NCI-H345 treated with DMSO at 0.1 percent for 48 hours (cell line): Measurements from ENCODE around the gene IGF2BP1.
"Not testable (repeated sequence)": the region's sequence is repeated elsewhere in the genome, so short reads cannot be mapped to it uniquely, and the experiment has no call there.

Experiments
- DNase-seq: peaks from one replicate; lab custom pipeline; 2025; ENCODE audit not compliant: unreplicated experiment; lab: John Stamatoyannopoulos, UW

The IGF2BP1 gene

DNA sequence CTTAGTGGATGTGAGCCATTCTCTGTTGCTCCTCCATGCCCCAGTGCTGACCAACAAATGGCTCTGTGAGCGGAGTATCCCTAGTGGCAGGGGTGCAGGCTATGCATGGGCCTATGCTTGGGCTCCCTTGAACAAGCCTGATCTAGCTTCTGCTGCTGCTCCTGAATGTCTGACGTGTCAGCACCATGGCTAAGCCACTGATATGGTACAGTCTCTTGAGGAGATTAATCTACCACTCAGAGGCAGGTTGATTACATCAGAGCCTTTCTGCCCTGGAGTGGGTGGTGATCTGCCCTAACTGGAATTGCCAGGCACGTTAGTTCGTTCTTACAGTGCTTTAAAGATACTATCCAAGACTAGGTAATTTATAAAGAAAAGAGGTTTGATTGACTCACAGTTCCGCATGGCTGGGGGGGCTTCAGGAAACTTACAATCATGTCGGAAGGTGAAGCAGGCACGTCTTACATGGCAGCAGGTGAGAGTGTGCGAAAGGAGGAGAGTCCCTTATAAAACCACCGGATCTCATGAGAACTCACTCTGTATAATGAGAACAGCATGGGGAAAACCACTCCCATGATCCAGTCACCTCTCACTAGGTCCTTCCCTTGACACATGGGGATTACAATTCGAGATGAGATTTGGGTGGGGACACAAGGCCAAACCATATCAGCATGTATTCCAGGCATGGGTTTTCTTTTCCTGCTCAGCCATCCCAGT is 93.9 kb downstream of the IGF2BP1 start:
- no peak for DNase-seq

DNA sequence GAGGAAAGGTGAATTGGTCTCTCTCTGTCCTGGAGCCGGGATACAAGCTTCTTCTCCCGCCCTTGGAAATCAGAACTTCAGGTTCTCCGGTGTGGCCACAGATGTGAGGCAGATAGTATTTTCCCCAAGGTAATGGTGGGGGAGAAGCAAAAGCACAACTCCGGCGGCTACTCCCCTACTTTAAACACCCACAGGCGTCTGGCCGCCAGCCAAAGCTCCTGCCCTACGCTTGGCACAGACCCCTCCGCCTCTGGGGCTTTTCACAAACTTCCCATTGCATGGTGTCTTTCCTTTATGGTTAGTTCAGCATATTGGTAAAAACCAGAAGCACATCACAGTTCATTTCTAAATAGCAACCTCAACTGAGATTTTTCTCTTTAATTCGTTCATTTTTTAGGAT is 95.9 kb downstream of the IGF2BP1 start:
- no peak for DNase-seq

DNA sequence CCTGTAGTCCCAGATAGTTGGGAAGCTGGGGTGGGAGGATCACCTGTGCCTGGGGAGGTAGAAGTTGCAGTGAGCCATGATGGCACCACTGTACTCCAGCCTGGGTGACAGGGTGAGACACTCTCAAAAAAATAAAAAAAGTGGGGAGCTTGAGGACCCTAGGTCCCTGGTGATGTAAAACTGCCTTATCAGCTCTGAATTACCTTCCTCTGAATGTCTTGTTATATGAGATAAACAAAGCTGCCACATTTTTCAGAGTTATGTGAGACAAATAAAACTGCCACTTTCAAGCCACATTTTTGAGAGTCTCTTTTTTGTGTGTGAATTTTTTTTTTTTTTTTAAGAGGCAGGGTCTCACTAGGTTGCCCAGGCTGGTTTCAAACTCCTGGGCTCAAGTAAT is 103.4 kb downstream of the IGF2BP1 start:
- no peak for DNase-seq

DNA sequence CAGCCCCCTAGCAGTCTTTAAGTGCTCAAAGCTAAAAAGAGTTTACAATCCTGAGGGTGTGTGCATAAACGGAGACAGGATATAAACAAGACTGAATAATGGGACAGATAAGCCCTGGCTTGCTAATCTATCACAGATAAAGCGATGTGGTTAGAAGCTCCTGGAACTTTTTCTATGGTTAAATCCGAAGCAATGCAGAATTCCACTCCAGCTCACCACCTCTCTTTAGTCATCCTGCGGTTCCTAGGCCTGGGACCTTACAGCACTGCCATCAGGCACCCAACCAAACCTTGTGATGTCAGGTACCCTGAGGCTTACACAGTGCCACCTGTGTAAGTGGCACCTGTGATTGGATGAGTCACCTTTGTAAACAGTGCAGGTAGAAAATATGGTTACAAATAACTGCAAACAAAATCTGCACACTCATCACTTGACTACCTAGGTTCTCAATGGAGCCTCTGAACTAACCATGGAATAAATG is 103.9 kb downstream of the IGF2BP1 start:
- DNase-seq, result no peak

DNA sequence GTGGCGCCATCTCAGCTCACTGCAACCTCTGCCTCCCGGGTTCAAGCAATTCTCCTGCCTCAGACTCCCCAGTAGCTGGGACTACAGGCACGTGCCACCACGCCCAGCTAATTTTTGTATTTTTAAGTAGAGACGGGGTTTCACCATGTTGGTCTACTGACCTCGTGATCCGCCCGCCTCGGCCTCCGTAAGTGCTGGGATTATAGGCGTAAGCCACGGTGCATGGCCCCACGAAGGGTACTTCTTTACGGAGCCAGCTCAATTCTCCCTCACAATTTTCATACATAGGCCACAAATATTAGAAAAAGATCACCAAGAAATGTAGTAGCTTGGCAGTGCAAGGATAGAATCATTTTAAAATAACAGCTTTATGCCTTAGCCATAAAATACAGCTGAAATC is 106.2 kb downstream of the IGF2BP1 start:
- DNase-seq, result not testable (repeated sequence)

DNA sequence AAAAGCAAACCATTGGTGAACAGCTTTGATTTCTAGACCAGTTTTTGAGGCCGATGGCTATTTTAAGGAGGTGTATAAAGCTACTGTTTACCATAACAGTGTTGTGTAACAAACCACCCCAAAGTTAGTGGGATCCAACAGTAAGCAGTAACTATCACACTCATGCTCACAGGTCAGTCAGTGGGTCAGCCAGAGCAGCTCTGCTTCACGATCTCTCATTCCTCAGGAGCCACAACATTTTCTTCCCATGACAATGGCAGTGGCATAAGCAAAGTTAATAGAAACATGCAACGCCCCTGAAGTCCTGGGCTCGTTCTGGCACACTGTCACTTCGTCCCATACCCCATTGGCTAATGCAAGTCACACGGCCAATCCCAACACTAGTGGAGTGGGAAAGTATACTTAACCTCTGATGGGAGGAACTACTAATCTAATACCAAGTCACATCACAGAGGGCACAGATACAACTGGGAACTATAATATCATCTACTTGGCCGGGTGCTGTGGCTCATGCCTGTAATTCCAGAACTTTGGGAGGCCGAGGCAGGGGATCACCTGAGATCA is 107.4 kb downstream of the IGF2BP1 start:
- no peak for DNase-seq
